GM19397 (cell line): Measurements from ENCODE around the gene CRB2.

Source experiments
- ATAC-seq: cut with Tn5 transposase; IDR thresholded peaks from one replicate; pipeline ENCODE4 v1.9.1; 2021; ENCODE audit warnings: mild to moderate bottlenecking, moderate library complexity; ENCODE audit not compliant: unreplicated experiment

CRB2 gene

DNA sequence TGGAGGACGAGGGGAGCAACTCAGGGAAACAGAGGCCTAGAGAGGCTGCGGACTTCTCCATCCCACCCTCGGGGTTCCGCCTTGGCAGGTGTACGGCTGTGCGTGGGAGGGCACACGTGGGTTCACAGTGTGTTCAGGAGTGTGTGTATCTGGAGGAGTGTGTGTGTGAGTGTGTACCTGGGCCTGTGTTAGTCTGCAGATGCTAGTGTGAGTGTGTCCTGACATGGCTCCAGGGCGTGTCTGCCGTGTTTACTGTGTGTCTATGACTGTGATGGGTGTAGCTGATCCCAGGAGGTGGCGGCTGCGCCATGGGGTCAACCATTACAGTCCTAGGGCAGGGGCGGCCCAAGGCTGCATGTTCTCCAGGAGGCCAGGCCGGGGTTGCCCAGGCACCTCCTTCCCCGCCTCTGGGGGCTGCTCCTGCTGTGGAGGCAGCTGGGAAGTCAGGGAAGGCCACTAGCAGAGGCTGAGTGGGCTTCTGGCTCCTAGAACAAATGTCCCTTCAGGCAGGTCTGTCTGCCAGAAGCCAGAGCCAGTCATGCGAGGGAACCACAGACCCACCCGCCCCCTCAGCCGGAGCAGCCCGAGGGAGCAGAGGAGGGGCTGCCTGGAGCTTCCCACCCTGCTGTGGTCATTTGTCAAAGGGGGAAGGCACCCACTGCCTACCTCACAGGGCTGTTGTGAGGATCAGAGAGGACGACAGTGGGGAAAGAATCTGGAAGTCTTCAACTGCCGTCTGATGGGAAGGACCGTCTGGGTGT lies 21.4 kb downstream of the CRB2 start:
- ATAC-seq: no peak

DNA sequence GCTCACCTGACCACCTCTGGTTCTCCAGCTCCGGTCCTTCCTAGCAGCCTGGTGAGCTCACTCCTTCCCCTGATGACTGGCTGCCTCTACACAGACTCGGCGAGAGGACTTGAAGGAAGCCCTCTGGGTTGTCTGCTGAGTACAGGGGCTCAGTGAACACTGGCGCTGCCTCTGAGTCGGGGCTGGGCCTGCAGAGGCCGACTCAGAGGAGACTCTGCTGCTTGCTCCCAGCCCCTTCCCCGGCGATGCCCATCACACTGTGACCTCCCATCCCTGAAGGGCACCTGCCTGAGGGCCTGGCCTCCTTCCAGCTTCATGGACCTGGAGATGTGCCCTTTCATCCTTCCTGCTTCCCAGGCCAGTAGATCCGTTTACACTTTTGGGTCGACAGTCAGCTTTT lies 22.0 kb downstream of the CRB2 start:
- ATAC-seq: no peak

DNA sequence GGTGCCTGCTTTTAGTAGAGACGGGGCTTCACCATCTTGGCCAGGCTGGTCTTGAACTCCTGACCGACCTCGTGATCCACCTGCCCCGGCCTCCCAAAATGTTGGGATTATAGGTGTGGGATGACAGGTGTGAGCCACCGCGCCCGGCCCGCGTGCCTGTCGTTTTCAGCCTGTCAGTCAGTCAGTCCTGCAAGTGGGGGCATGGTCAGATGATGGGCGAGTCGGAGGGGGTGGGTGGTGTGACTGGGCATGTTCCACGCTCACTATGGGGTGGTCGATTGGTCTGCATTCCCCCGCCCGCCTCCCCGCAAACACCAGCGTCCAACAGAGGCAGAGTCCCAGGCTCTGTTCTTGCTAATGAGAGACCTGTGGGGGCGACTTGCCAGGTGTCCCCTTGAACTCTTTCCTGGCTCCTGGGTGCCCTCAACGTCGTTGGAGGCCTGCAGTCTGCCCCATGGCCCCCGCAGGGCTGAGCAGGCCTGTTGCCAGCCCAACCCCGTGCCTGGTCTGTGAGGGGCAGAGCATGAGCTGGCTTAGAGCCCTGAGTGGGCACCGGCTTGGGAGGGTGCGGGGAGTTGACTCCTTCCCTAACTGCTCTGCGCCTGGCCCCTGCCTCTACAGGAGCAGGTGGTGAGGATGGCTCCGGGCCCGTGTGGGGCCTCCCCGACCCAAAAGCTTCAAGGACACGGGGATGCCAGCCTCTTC lies 23.1 kb downstream of the CRB2 start:
- ATAC-seq: no peak

GRCh38 chr9:123380852-123381705 lies 25.1 kb downstream of the CRB2 start:
- ATAC-seq: no peak

DNA sequence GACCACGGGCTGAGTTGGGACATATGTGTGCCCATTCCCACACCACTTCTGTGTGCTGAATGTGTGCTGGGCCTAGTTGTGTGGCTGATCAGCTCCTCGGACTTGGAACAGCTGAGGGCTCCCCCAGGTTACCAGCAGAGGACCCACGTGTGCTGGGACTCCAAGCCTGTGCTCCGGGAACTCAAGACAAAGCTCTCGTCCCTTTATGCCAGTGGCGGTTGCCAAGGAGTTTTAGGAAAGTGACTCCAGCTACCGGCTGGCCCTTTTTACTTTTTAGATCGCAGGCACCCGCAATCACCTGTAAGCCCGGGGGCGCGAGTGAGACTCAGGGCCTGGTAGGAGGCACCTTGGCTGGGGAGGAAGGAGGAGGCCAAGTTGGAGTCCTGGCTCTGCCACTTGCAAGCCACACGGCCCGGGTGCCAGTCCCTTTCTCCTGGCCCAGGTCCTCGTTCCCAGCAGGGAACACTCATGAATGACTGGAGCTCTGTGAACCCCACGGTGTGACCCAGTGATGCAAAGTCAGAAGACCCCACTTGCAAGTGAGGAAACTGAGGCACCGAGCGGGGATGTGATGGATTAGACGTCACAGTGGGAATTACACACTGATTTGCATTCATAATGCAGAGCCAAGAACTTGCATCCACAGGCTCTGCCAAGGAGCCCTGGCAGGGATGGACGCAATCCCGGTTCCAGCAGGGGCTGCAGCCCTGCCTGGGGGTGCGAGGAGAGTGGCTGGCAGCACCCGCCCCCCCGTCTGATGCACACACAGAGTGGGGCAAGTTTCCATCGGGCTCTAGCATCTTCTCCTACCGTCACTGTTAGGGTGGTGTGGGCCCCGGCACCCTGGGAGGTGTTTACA lies 26.9 kb downstream of the CRB2 start:
- ATAC-seq: no peak

GRCh38 chr9:123383512-123384170 lies 27.6 kb downstream of the CRB2 start:
- ATAC-seq: no peak

GRCh38 chr9:123387686-123388085 lies 31.7 kb downstream of the CRB2 start:
- ATAC-seq: no peak

DNA sequence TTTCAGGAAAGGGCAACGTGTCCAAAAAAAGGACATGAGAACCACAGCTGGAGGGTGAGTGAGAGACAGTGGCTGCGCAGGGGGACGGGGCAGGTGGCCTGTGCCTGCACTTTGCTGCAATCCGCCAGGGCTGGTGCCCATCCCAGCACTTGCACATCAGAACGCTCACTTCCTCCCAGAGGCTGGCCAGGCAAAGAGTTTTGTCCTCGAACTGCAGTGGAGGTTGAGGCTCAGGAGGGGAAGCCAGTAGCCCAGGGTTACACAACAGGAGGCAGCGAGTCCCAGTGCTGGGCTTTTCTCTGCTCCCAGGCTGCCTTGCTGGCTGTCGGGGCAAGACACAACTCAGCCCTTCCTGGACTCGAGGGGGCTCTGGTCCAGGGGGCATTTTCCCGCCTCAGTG lies 33.1 kb downstream of the CRB2 start:
- no peak for ATAC-seq

DNA sequence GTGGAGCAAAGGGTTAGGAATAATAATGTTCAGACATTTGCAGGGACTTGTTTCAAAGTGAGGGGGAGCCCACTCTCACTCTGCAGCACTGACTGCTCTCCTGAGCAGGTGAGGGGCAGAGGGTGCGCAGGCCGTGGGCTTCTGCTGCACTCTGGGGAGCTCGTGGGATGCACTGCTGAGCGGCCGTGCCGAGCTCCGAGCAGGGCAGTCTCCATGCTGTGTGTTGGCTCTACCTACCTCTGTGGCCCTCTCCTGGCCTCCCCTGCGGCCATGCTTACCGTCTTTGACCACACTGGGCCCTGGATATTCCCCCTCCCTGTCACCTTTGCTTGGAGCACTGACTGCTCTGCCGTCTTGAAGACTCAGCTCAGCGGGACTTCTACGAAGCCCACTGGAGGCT lies 33.7 kb downstream of the CRB2 start:
- ATAC-seq: no peak

DNA sequence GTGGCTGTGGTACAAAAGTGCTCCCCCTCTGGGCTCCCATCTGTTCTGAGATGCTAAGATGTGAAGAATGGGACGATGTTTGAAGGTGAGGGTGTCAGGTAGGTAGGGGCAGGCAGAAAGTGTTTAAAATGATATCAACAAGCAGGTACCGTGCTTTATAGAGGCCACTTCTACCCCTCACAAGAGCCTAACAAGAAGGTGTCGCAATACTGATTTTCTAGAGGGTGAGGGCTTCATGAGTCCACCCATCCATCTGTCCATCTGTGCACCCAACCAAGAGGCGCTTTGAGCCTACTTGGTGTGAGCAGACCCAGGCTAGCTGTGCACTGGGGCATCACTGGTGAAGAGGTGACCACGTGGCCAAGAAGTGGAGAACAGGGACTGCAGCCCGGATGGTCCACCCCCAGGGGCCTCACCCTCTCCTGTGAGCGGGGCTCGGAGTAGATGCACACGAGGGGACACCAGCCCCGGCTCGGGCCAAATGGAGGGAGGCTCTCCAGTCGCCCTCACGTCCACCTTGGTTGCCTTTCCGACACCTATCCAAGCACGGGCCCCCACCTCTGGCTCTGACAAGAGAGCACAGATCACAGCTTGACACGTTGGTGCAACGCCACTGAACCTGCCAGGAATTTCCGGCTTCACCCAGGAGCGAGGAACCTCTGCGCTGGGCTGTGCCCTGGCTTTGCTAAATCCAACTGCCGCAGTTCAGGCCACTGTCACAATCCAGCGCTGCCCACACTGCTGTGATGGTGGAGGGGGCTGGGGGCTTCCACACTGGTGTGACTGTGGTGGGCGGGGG lies 34.5 kb downstream of the CRB2 start:
- ATAC-seq: no peak

DNA sequence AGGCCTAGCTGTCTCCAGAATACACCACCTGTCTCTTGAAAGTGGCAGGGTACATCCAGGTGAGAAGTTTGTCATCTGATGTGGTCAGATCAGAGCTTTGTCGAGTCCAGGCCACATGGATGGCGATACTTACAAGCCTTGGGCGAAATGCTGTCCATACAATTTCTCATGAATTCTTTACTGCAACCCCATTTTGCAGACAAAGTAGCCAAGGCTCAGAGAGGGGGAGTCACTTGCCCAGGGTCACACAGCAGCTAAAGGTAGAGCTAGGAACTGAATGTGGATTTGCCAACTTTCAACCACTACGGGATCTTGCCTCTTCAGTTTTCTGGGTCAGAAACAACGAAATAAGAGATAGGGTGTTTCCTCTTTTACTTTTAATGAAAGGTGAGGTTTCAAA lies 35.2 kb downstream of the CRB2 start:
- ATAC-seq: no peak

GRCh38 chr9:123391946-123392345 lies 35.9 kb downstream of the CRB2 start:
- no peak for ATAC-seq

GRCh38 chr9:123392802-123393201 lies 36.8 kb downstream of the CRB2 start:
- ATAC-seq: no peak

DNA sequence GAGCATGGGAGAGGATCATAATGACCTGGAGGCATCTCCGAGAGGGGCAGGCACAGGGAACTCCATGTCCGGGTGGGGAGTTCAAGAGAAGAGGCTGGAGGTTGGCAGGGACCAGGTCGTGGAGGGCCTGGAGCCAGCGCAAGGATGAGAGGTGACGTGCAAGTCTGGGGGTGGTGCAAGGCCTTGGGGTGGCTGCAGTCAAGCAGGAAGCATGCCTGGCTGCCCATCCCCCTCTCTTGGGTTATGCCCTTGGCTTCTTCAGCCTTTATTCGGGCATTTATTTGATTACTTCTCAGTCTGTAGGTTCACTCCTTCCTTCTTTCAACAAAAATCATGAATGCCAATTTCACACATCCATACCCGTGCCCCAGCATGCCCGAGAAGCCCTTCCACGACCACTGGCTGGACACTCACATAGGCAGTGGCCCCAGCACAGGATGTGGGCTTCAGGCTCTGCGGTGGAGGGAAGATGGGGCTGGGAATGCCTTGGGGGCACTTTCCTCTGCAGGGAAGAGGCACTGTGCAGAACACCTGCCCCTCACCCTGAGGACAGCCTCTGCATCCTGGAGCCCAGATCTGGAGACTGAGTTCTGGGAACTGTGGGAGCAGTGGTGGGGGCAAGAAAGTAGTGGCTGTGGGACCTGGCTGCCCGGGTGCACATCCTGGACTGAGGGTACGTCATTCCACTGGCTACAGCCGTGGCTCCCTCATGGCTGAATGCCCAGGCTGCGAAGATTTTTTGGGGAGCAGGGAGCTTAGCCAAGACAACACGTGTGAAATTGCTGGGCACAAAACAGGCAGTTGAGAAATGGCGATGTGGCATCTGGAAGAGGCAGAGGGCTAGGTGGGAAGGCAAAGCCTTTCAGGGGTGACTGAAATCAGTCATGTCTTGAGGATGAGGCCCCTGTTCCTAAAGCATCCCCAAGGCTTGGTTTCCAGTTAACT lies 38.6 kb downstream of the CRB2 start:
- no peak for ATAC-seq

DNA sequence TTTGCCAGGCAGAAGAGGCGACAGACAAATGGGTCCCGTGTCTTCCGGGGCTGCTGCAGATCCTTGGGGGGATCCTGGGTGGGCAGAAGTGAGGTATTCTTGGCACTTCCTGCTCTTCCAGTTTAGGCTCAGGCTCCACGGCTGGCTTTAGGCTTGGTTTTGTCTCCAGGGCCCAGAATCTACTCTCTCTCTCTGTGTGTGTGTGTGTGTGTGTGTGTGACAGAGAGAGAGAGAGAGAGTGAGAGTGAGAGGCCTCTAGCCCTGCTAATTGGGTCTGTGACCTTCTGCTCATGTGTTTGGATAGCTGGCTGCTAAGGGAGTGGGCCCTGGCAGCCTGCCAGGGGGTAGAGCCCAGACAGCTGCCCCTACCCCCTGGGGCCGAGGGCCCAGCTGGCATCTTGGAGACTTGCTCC lies 39.3 kb downstream of the CRB2 start:
- ATAC-seq: no peak

GRCh38 chr9:123395689-123396511 lies 39.9 kb downstream of the CRB2 start:
- no peak for ATAC-seq

GRCh38 chr9:123397975-123398374 lies 42.0 kb downstream of the CRB2 start:
- no peak for ATAC-seq
